Neural progenitor cell (in vitro differentiated cells): Measurements from ENCODE around the gene LDB3. TPM values are rescaled to one million over a fixed set of nuclear protein-coding genes. Genes with fewer than 3 reads are reported as not detected.

Experiments
- DNase-seq: peaks from one replicate; pipeline ENCODE4 v3.0.0-alpha.2; 2016; ENCODE audit warnings: low spot score
- H2AFZ ChIP-seq: fragments of 200-600 bp; sonication (generic); replicated peaks from 2 replicates; pipeline ENCODE4 v1.6.1; 2016; ENCODE audit warnings: antibody characterized with exemption
- H3F3A ChIP-seq: fragments of 200-600 bp; sonication (generic); 2 replicates; pipeline ENCODE4 v1.6.1; 2016; ENCODE audit warnings: antibody characterized with exemption, low read depth
- H3K27ac ChIP-seq: fragments of 200-600 bp; sonication (generic); 2 replicates; pipeline ENCODE4 v1.5.1; 2016; ENCODE audit warnings: mild to moderate bottlenecking
- H3K27me3 ChIP-seq: fragments of 200-600 bp; sonication (generic); 2 replicates; pipeline ENCODE4 v1.6.1; 2016; ENCODE audit warnings: mild to moderate bottlenecking, moderate library complexity
- H3K36me3 ChIP-seq: fragments of 200-600 bp; sonication (generic); 2 replicates; pipeline ENCODE4 v1.5.1; 2016
- H3K4me1 ChIP-seq: fragments of 200-600 bp; sonication (generic); 2 replicates; pipeline ENCODE4 v1.6.1; 2016; ENCODE audit warnings: mixed run types
- H3K4me2 ChIP-seq: fragments of 200-600 bp; sonication (generic); 2 replicates; pipeline ENCODE4 v1.6.1; 2016
- H3K4me3 ChIP-seq: fragments of 200-600 bp; sonication (generic); 2 replicates; pipeline ENCODE4 v1.5.1; 2016
- H3K79me2 ChIP-seq: fragments of 200-600 bp; sonication (generic); 2 replicates; pipeline ENCODE4 v1.6.1; 2016; ENCODE audit warnings: low read depth
- H3K9ac ChIP-seq: fragments of 200-600 bp; sonication (generic); 2 replicates; pipeline ENCODE4 v1.6.1; 2016
- H3K9me3 ChIP-seq: fragments of 200-600 bp; sonication (generic); 2 replicates; pipeline ENCODE4 v1.5.1; 2016; ENCODE audit warnings: low read depth
- H4K20me1 ChIP-seq: fragments of 200-600 bp; sonication (generic); 2 replicates; pipeline ENCODE4 v1.6.1; 2016; ENCODE audit warnings: low read depth
- H3K27ac Mint-ChIP-seq: 3 replicates; pipeline ENCODE4 v1.8.0; 2021; ENCODE audit warnings: mixed read lengths
- H3K27me3 Mint-ChIP-seq: 2 replicates; pipeline ENCODE4 v1.8.0; 2022; ENCODE audit warnings: low read depth, mild to moderate bottlenecking, inconsistent platforms, moderate library complexity, mixed read lengths; ENCODE audit not compliant: insufficient read depth
- H3K36me3 Mint-ChIP-seq: 3 replicates; pipeline ENCODE4 v1.8.0; 2021; ENCODE audit warnings: mixed read lengths
- H3K4me1 Mint-ChIP-seq: 3 replicates; pipeline ENCODE4 v1.8.0; 2021; ENCODE audit warnings: mixed read lengths
- H3K4me3 Mint-ChIP-seq: 3 replicates; pipeline ENCODE4 v1.8.0; 2021; ENCODE audit warnings: mild to moderate bottlenecking, moderate library complexity, mixed read lengths
- H3K9me3 Mint-ChIP-seq: 3 replicates; pipeline ENCODE4 v1.8.0; 2020; ENCODE audit warnings: mixed read lengths
- EZH2 ChIP-seq: fragments of 200-600 bp; sonication (generic); IDR thresholded peaks from 2 replicates; pipeline ENCODE4 v1.6.1; 2017; ENCODE audit warnings: antibody characterized with exemption, mild to moderate bottlenecking, moderate library complexity
- EZH2phosphoT487 ChIP-seq: fragments of 200-600 bp; sonication (generic); IDR thresholded peaks from 2 replicates; pipeline ENCODE4 v1.6.1; 2017; ENCODE audit warnings: antibody characterized with exemption
- total RNA-seq: library from RNA; depleted of rRNA; stranded (reverse); fragments of >200 nt; gene quantifications from 2 replicates; pipeline ENCODE4 v1.2.3, GENCODE V29; 2015; ENCODE audit warnings: low replicate concordance
- TF ChIP-seq, protein P1 (sequence below): fragments of 200-600 bp; sonication (generic); IDR thresholded peaks from 2 replicates; pipeline ENCODE4 v1.5.1; 2017; ENCODE audit warnings: antibody characterized with exemption, mild to moderate bottlenecking

Gene LDB3
- total RNA-seq, 1 donor from 2014 or later = not detected

- Mint-ChIP-seq H3K36me3 (no peaks in the 10 kb centered on the region), H3K9me3 (no peaks in the 10 kb centered on the region), H3K27me3 (no peaks in the 10 kb centered on the region), H3K4me3 (peak overlapping the region; percentile 86), H3K27ac (no peak overlapping the region), H3K4me1 (peaks cover 35% of the 10 kb centered on the region)
- no peak overlapping the region for H3K27ac ChIP-seq
- H3K36me3 ChIP-seq = no peaks in the 10 kb centered on the region
- no peak overlapping the region for H3K4me3 ChIP-seq
- no peak overlapping the region for H3K4me2 ChIP-seq
- peaks cover 27% of the 10 kb centered on the region for H3K4me1 ChIP-seq
- H3F3A ChIP-seq = peaks cover 26% of the 10 kb centered on the region
- H3K9me3 ChIP-seq = no peaks in the 10 kb centered on the region
- H2AFZ ChIP-seq = no peak overlapping the region
- DNase-seq = no peak
- H3K79me2 ChIP-seq = no peaks in the 10 kb centered on the region
- H4K20me1 ChIP-seq = no peaks in the 10 kb centered on the region
- TF ChIP-seq EZH2 = no peak
- no peak for TF ChIP-seq EZH2phosphoT487
- TF ChIP-seq, protein P1, sequence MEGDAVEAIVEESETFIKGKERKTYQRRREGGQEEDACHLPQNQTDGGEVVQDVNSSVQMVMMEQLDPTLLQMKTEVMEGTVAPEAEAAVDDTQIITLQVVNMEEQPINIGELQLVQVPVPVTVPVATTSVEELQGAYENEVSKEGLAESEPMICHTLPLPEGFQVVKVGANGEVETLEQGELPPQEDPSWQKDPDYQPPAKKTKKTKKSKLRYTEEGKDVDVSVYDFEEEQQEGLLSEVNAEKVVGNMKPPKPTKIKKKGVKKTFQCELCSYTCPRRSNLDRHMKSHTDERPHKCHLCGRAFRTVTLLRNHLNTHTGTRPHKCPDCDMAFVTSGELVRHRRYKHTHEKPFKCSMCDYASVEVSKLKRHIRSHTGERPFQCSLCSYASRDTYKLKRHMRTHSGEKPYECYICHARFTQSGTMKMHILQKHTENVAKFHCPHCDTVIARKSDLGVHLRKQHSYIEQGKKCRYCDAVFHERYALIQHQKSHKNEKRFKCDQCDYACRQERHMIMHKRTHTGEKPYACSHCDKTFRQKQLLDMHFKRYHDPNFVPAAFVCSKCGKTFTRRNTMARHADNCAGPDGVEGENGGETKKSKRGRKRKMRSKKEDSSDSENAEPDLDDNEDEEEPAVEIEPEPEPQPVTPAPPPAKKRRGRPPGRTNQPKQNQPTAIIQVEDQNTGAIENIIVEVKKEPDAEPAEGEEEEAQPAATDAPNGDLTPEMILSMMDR = no peak
- H3K27me3 ChIP-seq = peaks cover 5% of the 10 kb centered on the region
- H3K9ac ChIP-seq = no peak overlapping the region
Measured at GRCh38 chr10:86709396-86710185, 41.3 kb downstream of the LDB3 start.

- Histone ChIP-seq H3K36me3 (no peaks in the 10 kb centered on the region), H3K27me3 (peaks cover 5% of the 10 kb centered on the region), H3K27ac (no peak overlapping the region), H3K4me2 (peak overlapping the region; percentile 81), H3K4me1 (peaks cover 27% of the 10 kb centered on the region), H4K20me1 (no peaks in the 10 kb centered on the region), H3K79me2 (no peaks in the 10 kb centered on the region), H3K9ac (no peak overlapping the region), H3K4me3 (peak overlapping the region; percentile 68), H3K9me3 (no peaks in the 10 kb centered on the region), H2AFZ (peak overlapping the region; percentile 97), H3F3A (peaks cover 26% of the 10 kb centered on the region)
- H3K27me3 Mint-ChIP-seq = no peaks in the 10 kb centered on the region
- H3K4me3 Mint-ChIP-seq = peak overlapping the region; percentile 86
- TF ChIP-seq, protein P1 = peak; percentile 75
- TF ChIP-seq EZH2phosphoT487 = no peak
- TF ChIP-seq EZH2 = peak; percentile 48
- H3K4me1 Mint-ChIP-seq = peaks cover 35% of the 10 kb centered on the region
- H3K36me3 Mint-ChIP-seq = no peaks in the 10 kb centered on the region
- peak; percentile 94 for DNase-seq
- no peaks in the 10 kb centered on the region for H3K9me3 Mint-ChIP-seq
- peak overlapping the region; percentile 98 for H3K27ac Mint-ChIP-seq
Measured at GRCh38 chr10:86710987-86711512, 42.7 kb downstream of the LDB3 start.

GRCh38 chr10:86711513-86712316 lies 43.4 kb downstream of the LDB3 start:
- peak overlapping the region; percentile 68 for H3K4me3 ChIP-seq
- Mint-ChIP-seq H3K4me1 (peaks cover 35% of the 10 kb centered on the region), H3K4me3 (peak overlapping the region; percentile 87), H3K36me3 (no peaks in the 10 kb centered on the region), H3K9me3 (no peaks in the 10 kb centered on the region), H3K27ac (peak overlapping the region; percentile 82), H3K27me3 (no peaks in the 10 kb centered on the region)
- H3F3A ChIP-seq = peaks cover 26% of the 10 kb centered on the region
- peaks cover 27% of the 10 kb centered on the region for H3K4me1 ChIP-seq
- H4K20me1 ChIP-seq = no peaks in the 10 kb centered on the region
- peak overlapping the region; percentile 97 for H2AFZ ChIP-seq
- H3K36me3 ChIP-seq = no peaks in the 10 kb centered on the region
- no peaks in the 10 kb centered on the region for H3K79me2 ChIP-seq
- H3K4me2 ChIP-seq = peak overlapping the region; percentile 81
- H3K27me3 ChIP-seq = peaks cover 5% of the 10 kb centered on the region
- TF ChIP-seq EZH2 (peak; percentile 70), EZH2phosphoT487 (peak; percentile 9)
- TF ChIP-seq, protein P1 = no peak
- peak; percentile 67 for DNase-seq
- no peak overlapping the region for H3K27ac ChIP-seq
- H3K9me3 ChIP-seq = no peaks in the 10 kb centered on the region
- H3K9ac ChIP-seq = no peak overlapping the region
